ENCODE measurements around the gene SORCS1.

Gene SORCS1

GRCh38 chr10:107163881-107164861, at the start of gene SORCS1:
Gene SORCS1, minus strand, starts transcription at chr10:107164706.
- no peak for TF ChIP-seq CTCF (conservative IDR thresholded peaks at IDR 0.05; ENCODE audit: low read length)
- DNase-seq (ENCODE audit: low read depth), result no peak
- no peak within 1 kb of the TSS for H3K4me3 ChIP-seq (ENCODE audit: low read length)

- H3K4me3 ChIP-seq (ENCODE audit: low read length), result no peak overlapping the region
- TF ChIP-seq CTCF (conservative IDR thresholded peaks at IDR 0.05; ENCODE audit: low read length), result no peak
- no peak for DNase-seq (ENCODE audit: low read depth)
Measured at GRCh38 chr10:107214261-107214660, 49.8 kb upstream of the SORCS1 start.

GRCh38 chr10:107213861-107214260, 49.4 kb upstream of the SORCS1 start:
- TF ChIP-seq CTCF (conservative IDR thresholded peaks at IDR 0.05; ENCODE audit: low read length), result no peak
- no peak for DNase-seq (ENCODE audit: low read depth)
- no peak overlapping the region for H3K4me3 ChIP-seq (ENCODE audit: low read length)

GRCh38 chr10:107206833-107207232, 42.3 kb upstream of the SORCS1 start:
- no peak for DNase-seq (ENCODE audit: low read depth)
- no peak for TF ChIP-seq CTCF (conservative IDR thresholded peaks at IDR 0.05; ENCODE audit: low read length)
- no peak overlapping the region for H3K4me3 ChIP-seq (ENCODE audit: low read length)

GRCh38 chr10:107169516-107169915, 5.0 kb upstream of the SORCS1 start:
- DNase-seq (ENCODE audit: low read depth), result no peak
- TF ChIP-seq CTCF (conservative IDR thresholded peaks at IDR 0.05; ENCODE audit: low read length), result no peak
- no peak overlapping the region for H3K4me3 ChIP-seq (ENCODE audit: low read length)

GRCh38 chr10:107168738-107169137, 4.2 kb upstream of the SORCS1 start:
- no peak for TF ChIP-seq CTCF (conservative IDR thresholded peaks at IDR 0.05; ENCODE audit: low read length)
- no peak overlapping the region for H3K4me3 ChIP-seq (ENCODE audit: low read length)
- no peak for DNase-seq (ENCODE audit: low read depth)

GRCh38 chr10:107166403-107166802, 1.9 kb upstream of the SORCS1 start:
- TF ChIP-seq CTCF (conservative IDR thresholded peaks at IDR 0.05; ENCODE audit: low read length), result no peak
- no peak overlapping the region for H3K4me3 ChIP-seq (ENCODE audit: low read length)
- DNase-seq (ENCODE audit: low read depth), result no peak

Data from AG10803 (cell line).